Measurements from ENCODE around the gene UBE2Z.
A peak's percentile ranks its signal among the peaks of the same experiment; 100 is the strongest.

UBE2Z gene

DNA sequence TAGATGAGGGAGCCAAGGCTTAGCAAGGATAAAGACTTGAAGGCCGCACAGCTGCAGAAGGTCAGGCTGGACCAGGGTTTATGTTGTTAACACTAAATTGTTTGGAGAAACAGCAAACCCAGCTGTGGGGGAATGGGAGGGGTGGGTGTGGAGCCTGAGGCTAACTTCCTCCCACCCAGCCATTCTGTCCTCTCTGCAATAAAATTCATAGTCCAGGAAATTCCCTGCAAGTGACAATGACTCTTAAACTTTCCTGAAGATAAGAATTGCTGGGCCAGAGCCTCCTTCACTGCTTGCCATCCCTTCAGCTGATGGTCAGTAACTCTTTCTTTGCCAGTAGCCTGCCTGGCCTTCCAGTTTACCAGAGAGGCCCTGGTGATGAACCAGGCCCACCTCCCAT, 35.0 kb upstream of the UBE2Z start:
- H3K79me2 ChIP-seq (ENCODE audit: low read length): no peaks in the 10 kb centered on the region
- H3K9ac ChIP-seq (ENCODE audit: low read length): no peak overlapping the region
- no peaks in the 10 kb centered on the region for H3K9me3 ChIP-seq (ENCODE audit: insufficient read depth, low read length)
- no peak for TF ChIP-seq EZH2phosphoT487 (IDR thresholded peaks at IDR 0.05; ENCODE audit: low read depth)
- TF ChIP-seq, protein P1, sequence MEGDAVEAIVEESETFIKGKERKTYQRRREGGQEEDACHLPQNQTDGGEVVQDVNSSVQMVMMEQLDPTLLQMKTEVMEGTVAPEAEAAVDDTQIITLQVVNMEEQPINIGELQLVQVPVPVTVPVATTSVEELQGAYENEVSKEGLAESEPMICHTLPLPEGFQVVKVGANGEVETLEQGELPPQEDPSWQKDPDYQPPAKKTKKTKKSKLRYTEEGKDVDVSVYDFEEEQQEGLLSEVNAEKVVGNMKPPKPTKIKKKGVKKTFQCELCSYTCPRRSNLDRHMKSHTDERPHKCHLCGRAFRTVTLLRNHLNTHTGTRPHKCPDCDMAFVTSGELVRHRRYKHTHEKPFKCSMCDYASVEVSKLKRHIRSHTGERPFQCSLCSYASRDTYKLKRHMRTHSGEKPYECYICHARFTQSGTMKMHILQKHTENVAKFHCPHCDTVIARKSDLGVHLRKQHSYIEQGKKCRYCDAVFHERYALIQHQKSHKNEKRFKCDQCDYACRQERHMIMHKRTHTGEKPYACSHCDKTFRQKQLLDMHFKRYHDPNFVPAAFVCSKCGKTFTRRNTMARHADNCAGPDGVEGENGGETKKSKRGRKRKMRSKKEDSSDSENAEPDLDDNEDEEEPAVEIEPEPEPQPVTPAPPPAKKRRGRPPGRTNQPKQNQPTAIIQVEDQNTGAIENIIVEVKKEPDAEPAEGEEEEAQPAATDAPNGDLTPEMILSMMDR (IDR thresholded peaks at IDR 0.05; ENCODE audit: low read depth, low read length): no peak
- no peak overlapping the region for H2AFZ ChIP-seq (ENCODE audit: low read depth, low read length)
- no peak overlapping the region for H3K27ac ChIP-seq (ENCODE audit: low read length)
- no peaks in the 10 kb centered on the region for H4K20me1 ChIP-seq (ENCODE audit: insufficient read depth, low read length)
- H3K27me3 ChIP-seq (ENCODE audit: low read depth, low read length): no peaks in the 10 kb centered on the region
- H3K4me2 ChIP-seq (ENCODE audit: low read length): no peak overlapping the region
- no peaks in the 10 kb centered on the region for H3K36me3 ChIP-seq (replicated peaks; ENCODE audit: low read depth, low read length)
- no peak overlapping the region for H3K4me3 ChIP-seq (ENCODE audit: low read length)
- peaks cover 18% of the 10 kb centered on the region for H3K4me1 ChIP-seq (ENCODE audit: low read length)

DNA sequence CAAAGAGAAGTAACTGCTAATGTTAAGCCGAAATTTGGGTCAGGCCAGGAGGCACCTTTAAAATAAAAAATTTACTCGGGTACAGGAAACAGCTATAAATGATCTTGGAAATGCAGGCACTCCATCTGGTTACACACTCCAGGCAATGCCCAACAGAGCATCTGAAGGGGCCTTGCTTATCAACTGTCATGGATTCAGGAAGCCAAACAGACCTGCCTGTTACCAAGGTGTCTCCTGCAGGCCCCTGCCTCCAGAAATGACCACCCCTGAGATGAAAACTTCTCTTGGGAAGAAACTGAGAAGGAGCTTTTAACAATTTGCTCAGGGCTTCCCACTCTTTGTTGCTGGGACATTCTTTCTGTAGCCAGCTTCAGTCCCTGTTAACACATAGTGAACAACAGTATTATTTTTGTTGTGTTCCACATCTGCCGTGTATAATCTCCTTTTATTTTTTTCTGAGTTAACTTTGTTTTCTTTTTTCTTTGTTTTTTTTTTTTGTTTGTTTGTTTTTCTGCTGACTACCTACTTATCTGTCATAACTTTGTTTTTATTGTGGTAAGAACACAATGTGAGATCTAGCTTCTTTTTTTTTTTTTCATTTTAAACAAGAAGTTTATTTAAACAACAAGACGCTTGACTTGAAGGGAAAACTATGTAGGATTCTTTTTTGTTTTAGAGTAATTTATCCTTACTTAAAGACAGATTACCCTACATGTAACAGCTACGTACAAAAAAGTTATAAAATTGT, 34.3 kb upstream of the UBE2Z start:
- no peak overlapping the region for H3K27ac ChIP-seq (ENCODE audit: low read length)
- H3K36me3 ChIP-seq (replicated peaks; ENCODE audit: low read depth, low read length): no peaks in the 10 kb centered on the region
- no peaks in the 10 kb centered on the region for H3K9me3 ChIP-seq (ENCODE audit: insufficient read depth, low read length)
- TF ChIP-seq, protein P1 (IDR thresholded peaks at IDR 0.05; ENCODE audit: low read depth, low read length): no peak
- TF ChIP-seq EZH2phosphoT487 (IDR thresholded peaks at IDR 0.05; ENCODE audit: low read depth): no peak
- H3K4me1 ChIP-seq (ENCODE audit: low read length): peaks cover 25% of the 10 kb centered on the region
- no peak overlapping the region for H3K4me3 ChIP-seq (ENCODE audit: low read length)
- no peaks in the 10 kb centered on the region for H3K27me3 ChIP-seq (ENCODE audit: low read depth, low read length)
- H3K79me2 ChIP-seq (ENCODE audit: low read length): no peaks in the 10 kb centered on the region
- H2AFZ ChIP-seq (ENCODE audit: low read depth, low read length): no peak overlapping the region
- no peaks in the 10 kb centered on the region for H4K20me1 ChIP-seq (ENCODE audit: insufficient read depth, low read length)
- H3K4me2 ChIP-seq (ENCODE audit: low read length): no peak overlapping the region
- H3K9ac ChIP-seq (ENCODE audit: low read length): no peak overlapping the region

DNA sequence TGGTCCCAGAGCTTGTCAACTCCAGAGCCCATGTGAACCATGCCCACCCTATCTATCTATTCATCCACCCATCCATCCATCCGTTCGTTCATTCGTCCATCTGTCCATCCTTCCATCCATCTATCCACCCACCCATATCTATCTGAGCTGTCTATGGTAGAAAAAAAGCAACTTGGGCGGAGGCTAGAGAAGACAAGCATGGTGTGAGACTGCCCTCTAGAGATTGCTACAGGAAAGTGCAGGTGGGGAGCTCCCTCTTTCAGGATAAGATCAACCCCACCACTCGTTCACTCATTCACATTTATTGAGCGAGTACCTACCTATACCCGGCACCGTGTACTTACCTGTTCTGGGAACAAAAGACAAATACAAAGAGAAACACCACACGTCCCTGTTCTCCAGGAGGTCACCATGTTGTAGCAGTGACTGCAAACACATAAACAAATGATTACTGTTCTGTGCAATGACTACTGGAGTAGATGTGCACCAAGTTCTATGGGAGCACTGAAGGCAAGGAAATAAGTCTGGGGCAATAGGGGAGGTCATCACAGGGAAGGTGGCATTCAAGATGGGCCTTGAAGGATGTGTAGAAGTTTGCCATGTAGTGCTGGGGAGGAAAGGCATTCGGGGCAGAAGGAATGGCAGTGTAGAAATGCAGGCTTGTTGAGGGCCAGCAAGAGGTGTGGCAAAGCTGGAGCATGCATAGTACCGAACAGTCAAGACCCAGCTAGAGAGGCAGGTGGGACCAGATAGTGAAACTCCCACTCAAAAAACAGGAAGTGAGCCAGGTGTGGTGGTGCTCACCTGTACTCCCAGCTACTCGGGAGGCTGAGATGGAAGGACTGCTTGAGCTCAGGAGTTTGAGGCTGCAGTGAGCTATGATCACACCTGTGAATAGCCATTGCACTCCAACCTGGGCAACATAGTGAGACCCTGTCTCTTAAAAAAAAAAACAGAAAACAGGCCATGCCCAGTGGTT, 29.0 kb upstream of the UBE2Z start:
- H3K4me2 ChIP-seq (ENCODE audit: low read length): peak overlapping the region; percentile 44
- no peak overlapping the region for H3K27ac ChIP-seq (ENCODE audit: low read length)
- no peaks in the 10 kb centered on the region for H3K36me3 ChIP-seq (replicated peaks; ENCODE audit: low read depth, low read length)
- no peak overlapping the region for H2AFZ ChIP-seq (ENCODE audit: low read depth, low read length)
- no peak for TF ChIP-seq EZH2phosphoT487 (IDR thresholded peaks at IDR 0.05; ENCODE audit: low read depth)
- TF ChIP-seq, protein P1 (IDR thresholded peaks at IDR 0.05; ENCODE audit: low read depth, low read length): peak; percentile 95
- peaks cover 29% of the 10 kb centered on the region for H3K4me1 ChIP-seq (ENCODE audit: low read length)
- H3K79me2 ChIP-seq (ENCODE audit: low read length): no peaks in the 10 kb centered on the region
- no peak overlapping the region for H3K9ac ChIP-seq (ENCODE audit: low read length)
- H3K27me3 ChIP-seq (ENCODE audit: low read depth, low read length): no peaks in the 10 kb centered on the region
- H3K4me3 ChIP-seq (ENCODE audit: low read length): no peak overlapping the region
- no peaks in the 10 kb centered on the region for H3K9me3 ChIP-seq (ENCODE audit: insufficient read depth, low read length)
- no peaks in the 10 kb centered on the region for H4K20me1 ChIP-seq (ENCODE audit: insufficient read depth, low read length)

DNA sequence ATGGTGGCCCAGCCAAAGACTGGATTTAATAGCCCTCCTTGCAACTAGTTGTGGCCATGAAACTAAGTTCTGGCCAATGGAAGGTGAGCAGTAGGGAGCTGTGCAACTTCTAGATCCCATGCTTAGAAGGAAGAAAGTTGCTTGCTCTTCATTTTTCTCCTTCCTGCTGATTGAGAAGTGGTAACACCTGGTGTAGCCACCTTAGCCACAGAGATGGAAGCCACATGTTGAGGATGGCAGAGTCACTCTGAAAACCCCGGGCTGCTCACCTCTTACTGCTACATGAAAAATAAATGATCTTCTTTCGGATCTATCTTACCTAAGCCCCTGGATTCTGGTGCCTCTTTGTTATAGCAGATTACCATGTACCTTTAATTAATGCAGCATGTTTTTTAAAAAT, 25.9 kb upstream of the UBE2Z start:
- H3K36me3 ChIP-seq (replicated peaks; ENCODE audit: low read depth, low read length): no peaks in the 10 kb centered on the region
- H3K9ac ChIP-seq (ENCODE audit: low read length): no peak overlapping the region
- H3K79me2 ChIP-seq (ENCODE audit: low read length): no peaks in the 10 kb centered on the region
- no peak overlapping the region for H3K4me3 ChIP-seq (ENCODE audit: low read length)
- H3K9me3 ChIP-seq (ENCODE audit: insufficient read depth, low read length): no peaks in the 10 kb centered on the region
- peaks cover 26% of the 10 kb centered on the region for H3K4me1 ChIP-seq (ENCODE audit: low read length)
- no peak overlapping the region for H3K4me2 ChIP-seq (ENCODE audit: low read length)
- TF ChIP-seq, protein P1 (IDR thresholded peaks at IDR 0.05; ENCODE audit: low read depth, low read length): no peak
- TF ChIP-seq EZH2phosphoT487 (IDR thresholded peaks at IDR 0.05; ENCODE audit: low read depth): no peak
- no peaks in the 10 kb centered on the region for H4K20me1 ChIP-seq (ENCODE audit: insufficient read depth, low read length)
- H2AFZ ChIP-seq (ENCODE audit: low read depth, low read length): no peak overlapping the region
- no peaks in the 10 kb centered on the region for H3K27me3 ChIP-seq (ENCODE audit: low read depth, low read length)
- no peak overlapping the region for H3K27ac ChIP-seq (ENCODE audit: low read length)
